VCaP (cell line): ENCODE data around the gene SEMA4C.

Experiments used
- H3K27ac ChIP-seq: fragments of 450-650 bp; 2 replicates; pipeline ENCODE4 v1.5.1; 2017
- TF ChIP-seq, protein P1 (sequence below): fragments of 450-650 bp; conservative IDR thresholded peaks from 2 replicates; pipeline ENCODE4 v1.5.1; 2017; ENCODE audit warnings: mild to moderate bottlenecking, moderate library complexity

Gene SEMA4C

DNA sequence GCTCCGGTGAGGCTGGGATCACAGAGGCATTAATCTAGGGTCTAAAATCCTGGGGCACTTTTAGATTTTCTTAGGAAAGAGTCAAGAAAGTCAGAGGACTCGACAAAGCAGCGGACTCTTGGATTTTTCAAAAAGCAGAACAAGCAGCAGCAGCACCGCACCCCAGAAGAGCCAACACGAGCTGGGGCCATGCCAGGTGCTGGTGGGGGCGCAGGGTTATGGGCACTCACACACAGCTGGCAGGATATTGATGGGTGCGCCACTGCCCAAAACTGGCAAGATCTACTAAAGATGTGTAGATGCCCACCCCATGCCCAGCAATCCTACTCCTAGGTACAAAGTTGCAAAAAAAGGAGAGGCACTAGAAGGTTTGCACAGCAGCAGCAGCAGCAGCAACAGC lies 33.9 kb upstream of the SEMA4C start:
- no peak overlapping the region for H3K27ac ChIP-seq
- TF ChIP-seq, protein P1, sequence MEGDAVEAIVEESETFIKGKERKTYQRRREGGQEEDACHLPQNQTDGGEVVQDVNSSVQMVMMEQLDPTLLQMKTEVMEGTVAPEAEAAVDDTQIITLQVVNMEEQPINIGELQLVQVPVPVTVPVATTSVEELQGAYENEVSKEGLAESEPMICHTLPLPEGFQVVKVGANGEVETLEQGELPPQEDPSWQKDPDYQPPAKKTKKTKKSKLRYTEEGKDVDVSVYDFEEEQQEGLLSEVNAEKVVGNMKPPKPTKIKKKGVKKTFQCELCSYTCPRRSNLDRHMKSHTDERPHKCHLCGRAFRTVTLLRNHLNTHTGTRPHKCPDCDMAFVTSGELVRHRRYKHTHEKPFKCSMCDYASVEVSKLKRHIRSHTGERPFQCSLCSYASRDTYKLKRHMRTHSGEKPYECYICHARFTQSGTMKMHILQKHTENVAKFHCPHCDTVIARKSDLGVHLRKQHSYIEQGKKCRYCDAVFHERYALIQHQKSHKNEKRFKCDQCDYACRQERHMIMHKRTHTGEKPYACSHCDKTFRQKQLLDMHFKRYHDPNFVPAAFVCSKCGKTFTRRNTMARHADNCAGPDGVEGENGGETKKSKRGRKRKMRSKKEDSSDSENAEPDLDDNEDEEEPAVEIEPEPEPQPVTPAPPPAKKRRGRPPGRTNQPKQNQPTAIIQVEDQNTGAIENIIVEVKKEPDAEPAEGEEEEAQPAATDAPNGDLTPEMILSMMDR = no peak

DNA sequence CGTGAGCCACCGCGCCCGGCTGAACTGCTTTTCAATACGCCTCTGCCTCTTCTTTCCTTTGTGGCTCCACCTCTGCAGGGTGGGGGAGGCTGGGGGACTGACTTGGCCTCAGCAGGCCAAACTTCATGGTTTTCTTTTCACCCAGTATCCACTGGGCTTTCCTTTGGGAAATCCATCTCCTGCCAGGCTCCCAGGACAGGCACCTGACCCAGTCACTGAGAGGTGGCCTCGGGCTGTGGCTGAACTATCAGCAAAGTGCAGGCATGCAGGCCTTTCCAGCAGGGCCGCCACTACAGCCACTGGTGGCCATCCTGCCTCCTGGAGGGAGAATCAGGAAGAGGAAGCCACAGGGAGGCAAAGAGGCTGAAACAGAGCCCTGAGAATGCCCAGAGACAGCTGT lies 33.4 kb upstream of the SEMA4C start:
- no peak overlapping the region for H3K27ac ChIP-seq
- TF ChIP-seq, protein P1 = no peak

DNA sequence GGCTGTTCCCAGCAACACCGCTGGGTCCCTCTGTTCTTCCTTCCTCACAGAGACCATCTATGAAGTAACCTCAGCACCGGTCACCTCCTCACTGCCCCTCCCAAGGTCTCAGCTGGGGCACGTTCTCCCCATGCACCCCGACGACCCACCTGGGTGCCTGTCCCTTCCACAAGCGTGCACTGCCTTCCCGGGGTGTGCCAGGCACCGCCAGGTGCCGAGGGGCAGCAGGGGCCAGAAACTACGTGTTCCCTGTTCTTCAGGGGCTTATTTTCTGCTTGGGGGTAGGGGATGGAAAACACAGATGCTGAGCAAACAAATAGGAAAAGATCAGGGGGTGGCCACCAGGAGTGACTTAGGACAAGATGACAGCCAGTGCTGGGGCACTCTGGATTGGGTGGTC lies 30.4 kb upstream of the SEMA4C start:
- TF ChIP-seq, protein P1 = no peak

DNA sequence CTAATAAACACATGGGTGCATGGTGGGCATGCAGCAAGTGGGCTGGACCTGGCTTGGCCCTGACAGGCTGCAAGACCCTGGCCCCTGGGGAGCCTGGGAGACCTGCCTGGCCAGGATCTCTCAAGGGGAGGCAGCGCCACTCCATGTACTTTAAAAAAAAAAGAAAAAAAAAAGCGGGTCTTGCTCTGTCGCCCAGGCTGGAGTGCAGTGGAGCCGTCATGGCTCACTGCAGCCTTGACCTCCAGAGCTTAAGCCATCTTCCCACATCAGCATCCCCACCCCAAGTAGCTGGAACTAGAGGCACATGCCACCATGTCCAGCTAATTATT lies 29.5 kb upstream of the SEMA4C start:
- no peak overlapping the region for H3K27ac ChIP-seq

More for the DNA sequence above, 30.4 kb upstream of the SEMA4C start:
- no peak overlapping the region for H3K27ac ChIP-seq

DNA sequence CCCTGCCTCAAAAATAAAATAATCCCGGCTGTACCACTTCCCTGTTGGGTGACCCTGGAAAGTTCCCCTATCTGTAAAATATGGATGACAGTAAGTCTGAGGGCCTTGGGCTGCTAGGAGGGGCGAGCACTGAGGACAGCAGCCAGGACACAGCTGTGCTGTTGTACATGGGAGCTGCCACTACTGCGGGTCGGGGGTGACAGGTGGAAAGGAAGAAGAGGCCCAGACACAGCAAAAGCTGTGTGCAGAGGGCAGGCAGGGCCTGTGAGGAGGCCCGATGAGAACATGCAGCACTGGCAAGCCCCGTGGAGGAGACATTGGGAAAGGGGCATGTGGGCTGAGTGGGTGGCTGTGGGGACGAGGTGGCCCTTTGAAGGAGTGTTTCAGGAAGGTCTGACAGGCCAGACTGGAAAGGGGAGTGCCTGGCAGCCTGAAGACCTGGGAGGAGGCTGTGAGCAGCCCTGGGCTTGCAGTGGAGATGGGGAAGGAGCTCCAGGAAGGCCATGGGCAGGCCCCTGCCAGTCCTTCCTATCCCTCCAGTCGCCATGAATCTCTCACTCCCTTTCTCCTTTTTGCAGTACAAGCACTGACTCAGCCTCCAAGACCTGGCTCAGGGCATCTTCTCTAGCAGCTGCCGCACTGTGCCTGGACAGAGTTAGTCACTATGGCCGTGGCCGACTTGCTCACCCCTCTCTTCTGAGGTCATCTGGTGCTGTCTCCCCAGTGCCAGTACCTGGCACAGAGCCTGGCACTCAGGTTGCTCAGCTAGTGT lies 28.9 kb upstream of the SEMA4C start:
- TF ChIP-seq, protein P1 = no peak
- no peak overlapping the region for H3K27ac ChIP-seq

More for the DNA sequence above, 29.5 kb upstream of the SEMA4C start:
- TF ChIP-seq, protein P1 = no peak

DNA sequence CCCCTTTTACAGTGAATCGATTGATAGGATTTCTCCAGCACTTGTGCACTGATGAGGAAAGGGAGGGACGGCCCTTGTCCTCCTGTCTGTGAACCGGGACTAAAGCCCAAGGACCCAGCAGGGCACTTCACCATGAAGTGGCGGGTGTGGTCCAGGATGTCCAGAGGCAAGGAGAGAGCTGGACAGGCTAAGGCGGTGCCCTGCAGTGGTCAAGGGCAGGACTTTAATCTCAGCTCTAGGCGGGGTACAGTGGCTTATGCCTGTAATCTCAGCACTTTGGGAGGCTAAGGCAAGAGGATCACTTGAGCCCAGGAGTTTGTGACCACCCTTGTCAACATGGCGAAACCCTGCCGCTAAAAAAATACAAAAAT lies 28.2 kb upstream of the SEMA4C start:
- TF ChIP-seq, protein P1 = no peak
- no peak overlapping the region for H3K27ac ChIP-seq

DNA sequence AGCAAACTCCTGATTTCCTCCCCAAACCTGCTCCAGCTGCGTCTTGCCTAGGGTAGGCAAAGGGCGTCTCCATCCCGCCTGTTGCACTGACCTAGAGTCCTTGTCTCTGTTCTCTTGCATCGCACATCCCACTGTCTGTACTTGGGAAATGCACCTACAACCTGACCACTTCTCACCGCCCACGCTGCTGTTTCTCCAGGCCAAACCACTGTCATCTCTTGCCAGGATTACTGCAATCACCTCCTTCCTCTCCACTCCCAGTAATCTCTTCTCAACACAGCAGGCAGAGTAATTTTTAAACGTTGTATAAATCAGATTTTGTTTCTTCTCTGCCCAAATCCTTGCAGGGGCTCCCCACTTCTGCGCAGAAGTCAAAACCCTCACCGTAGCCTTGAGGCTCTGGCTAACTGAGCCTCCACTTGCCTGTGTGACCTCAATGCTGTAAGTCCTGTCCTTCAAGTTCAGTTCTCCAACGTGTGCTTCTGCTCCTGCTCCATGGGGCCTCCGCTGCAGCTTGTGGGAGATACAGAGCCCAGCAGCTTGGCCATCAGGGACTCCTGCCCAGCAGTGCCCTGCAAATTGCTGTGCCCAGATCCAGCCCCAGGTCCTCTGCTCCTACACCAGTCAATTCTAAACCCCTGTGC lies 27.7 kb upstream of the SEMA4C start:
- H3K27ac ChIP-seq = no peak overlapping the region
- TF ChIP-seq, protein P1 = no peak
